HG03196 (cell line): ENCODE results near the gene MYNN.

Source experiments
- ATAC-seq: cut with Tn5 transposase; IDR thresholded peaks from one replicate; pipeline ENCODE4 v1.9.1; 2021; ENCODE audit not compliant: unreplicated experiment

MYNN gene

GRCh38 chr3:169774186-169774585 lies 990 bp downstream of the MYNN start:
- ATAC-seq: no peak

GRCh38 chr3:169777822-169778221 lies 4.6 kb downstream of the MYNN start:
- ATAC-seq: no peak

GRCh38 chr3:169780742-169781141 lies 7.5 kb downstream of the MYNN start:
- no peak for ATAC-seq

- ATAC-seq: no peak
These were observed 8.1 kb downstream of the MYNN start for GRCh38 chr3:169781209-169781855.

GRCh38 chr3:169787120-169787519 lies 13.9 kb downstream of the MYNN start:
- ATAC-seq: no peak

- ATAC-seq: no peak
These were observed 14.6 kb downstream of the MYNN start for GRCh38 chr3:169787791-169788190.

- no peak for ATAC-seq
These were observed 17.0 kb downstream of the MYNN start for GRCh38 chr3:169790219-169790618.

GRCh38 chr3:169790687-169791429 lies 17.7 kb downstream of the MYNN start:
- ATAC-seq: no peak

- ATAC-seq: no peak
These were observed 19.2 kb downstream of the MYNN start for GRCh38 chr3:169792359-169792758.

- ATAC-seq: no peak
These were observed 31.5 kb downstream of the MYNN start for GRCh38 chr3:169804681-169805080.

- no peak for ATAC-seq
These were observed 36.1 kb downstream of the MYNN start for GRCh38 chr3:169809230-169809795.

GRCh38 chr3:169811631-169812331 lies 38.6 kb downstream of the MYNN start:
- ATAC-seq: no peak

- peak; percentile 84 for ATAC-seq
These were observed 39.4 kb downstream of the MYNN start, which contains the start of the genes LRRC34 and LRRIQ4 for GRCh38 chr3:169812332-169813235. Gene LRRC34 (minus strand): TSS chr3:169812904. CDS start chr3:169812548, 356 bp downstream. Gene LRRIQ4 (plus strand): TSS chr3:169812870. CDS start chr3:169821922, 9,052 bp downstream.

- no peak for ATAC-seq
These were observed 40.1 kb downstream of the MYNN start for GRCh38 chr3:169813278-169813677.

GRCh38 chr3:169813757-169814517 lies 40.7 kb downstream of the MYNN start:
- ATAC-seq: peak; percentile 76

GRCh38 chr3:169815590-169816150 lies 42.5 kb downstream of the MYNN start:
- ATAC-seq: no peak

- ATAC-seq: no peak
These were observed 45.1 kb downstream of the MYNN start for GRCh38 chr3:169818316-169818715.

GRCh38 chr3:169822091-169822490 lies 48.9 kb downstream of the MYNN start:
- no peak for ATAC-seq

- no peak for ATAC-seq
These were observed 49.3 kb downstream of the MYNN start for GRCh38 chr3:169822540-169822939.
